ENCODE measurements around the gene LYZL4. TPM values are rescaled to one million over a fixed set of nuclear protein-coding genes. Genes with fewer than 3 reads are reported as not detected.

LYZL4 gene
- total and polyA plus RNA-seq, 10 of the 15 experiments (the other 5 are each of a cell fraction or from before 2014, with no cell fraction given): 0.10 to 0.11 (median 0.11) TPM; not detected in 7

GRCh38 chr3:42375121-42375800 lies 35.1 kb downstream of the LYZL4 start:
- FAIRE-seq: no peak
- Histone ChIP-seq H3K9me3 (replicated peaks; ENCODE audit: control insufficient read depth, insufficient read depth, low read length) (no peaks in the 10 kb centered on the region), H3K4me2 (ENCODE audit: control insufficient read depth, insufficient read depth) (no peak overlapping the region), H3K79me2 (ENCODE audit: control insufficient read depth, insufficient read depth, low read length) (no peaks in the 10 kb centered on the region), H4K20me1 (ENCODE audit: control insufficient read depth, insufficient read depth) (no peaks in the 10 kb centered on the region), H3K27me3 (replicated peaks in 1 of 2; ENCODE audit: control insufficient read depth in 2 of 2, insufficient read depth in 2 of 2, low read length in 1 of 2) (no peaks in the 10 kb centered on the region), H3K4me3 (no peak overlapping the region), H3K27ac (ENCODE audit: control insufficient read depth, insufficient read depth) (no peak overlapping the region), H3K4me1 (ENCODE audit: control insufficient read depth, insufficient read depth, low read length) (no peaks in the 10 kb centered on the region), H3K9ac (ENCODE audit: control insufficient read depth, insufficient read depth, low read length) (no peak overlapping the region), H2AFZ (ENCODE audit: control insufficient read depth, low read depth, low read length) (no peak overlapping the region), H3K36me3 (ENCODE audit: control insufficient read depth in 2 of 2, insufficient read depth in 2 of 2, low read length in 1 of 2) (no peaks in the 10 kb centered on the region)
- in situ Hi-C loops (cut with MboI) (no loop called here), intact Hi-C loops (cut with micrococcal nuclease; ENCODE audit: unreplicated experiment) (no loop called here)
- ChIA-PET SMC1A (ENCODE audit: uncharacterized antibody, unreplicated experiment) (no interaction called here), RAD21 (ENCODE audit: unreplicated experiment) (no interaction called here), POLR2A (no interaction called here), CTCF (no interaction called here)
- no peak for DNase-seq (ENCODE audit: low read depth, low spot score)
- ATAC-seq: no peak
- no TSS peak for BruUV-seq (replicated peaks)
- 9% methylated on average over 6 of the region's 6 CpGs for WGBS (ENCODE audit: insufficient coverage, insufficient replicate concordance, low lambda C conversion rate, missing lambda C conversion rate)
- no peak for TF ChIP-seq PRDM15 (CRISPR knock-in tag; IDR thresholded peaks at IDR 0.05)
- TF ChIP-seq BMI1 (IDR thresholded peaks at IDR 0.05; ENCODE audit: borderline replicate concordance): no peak
- no peak for TF ChIP-seq SPI1 (IDR thresholded peaks at IDR 0.05; ENCODE audit: borderline replicate concordance, insufficient read depth, low read depth, low read length)
- TF ChIP-seq SMARCA5 (IDR thresholded peaks at IDR 0.05): no peak
- TF ChIP-seq CBFB (IDR thresholded peaks at IDR 0.05; ENCODE audit: low read depth): no peak
- TF ChIP-seq ETV6 (conservative IDR thresholded peaks at IDR 0.05 in 1 of 2, IDR thresholded peaks at IDR 0.05 in 1 of 2; ENCODE audit: borderline replicate concordance in 1 of 2, low read depth in 1 of 2): no peak
- no peak for TF ChIP-seq SMAD5 (IDR thresholded peaks at IDR 0.05; ENCODE audit: low read depth)
- TF ChIP-seq ZNF384 (IDR thresholded peaks at IDR 0.05; ENCODE audit: borderline replicate concordance, low read depth, low read length): no peak
- no peak for TF ChIP-seq USF1 (IDR thresholded peaks at IDR 0.05; ENCODE audit: borderline replicate concordance, extremely low read length, insufficient read depth, low read depth, low read length)
- TF ChIP-seq CHD1 (IDR thresholded peaks at IDR 0.05; ENCODE audit: low read depth, low read length): no peak
- no peak for TF ChIP-seq JUNB (IDR thresholded peaks at IDR 0.05)
- TF ChIP-seq, protein P1, sequence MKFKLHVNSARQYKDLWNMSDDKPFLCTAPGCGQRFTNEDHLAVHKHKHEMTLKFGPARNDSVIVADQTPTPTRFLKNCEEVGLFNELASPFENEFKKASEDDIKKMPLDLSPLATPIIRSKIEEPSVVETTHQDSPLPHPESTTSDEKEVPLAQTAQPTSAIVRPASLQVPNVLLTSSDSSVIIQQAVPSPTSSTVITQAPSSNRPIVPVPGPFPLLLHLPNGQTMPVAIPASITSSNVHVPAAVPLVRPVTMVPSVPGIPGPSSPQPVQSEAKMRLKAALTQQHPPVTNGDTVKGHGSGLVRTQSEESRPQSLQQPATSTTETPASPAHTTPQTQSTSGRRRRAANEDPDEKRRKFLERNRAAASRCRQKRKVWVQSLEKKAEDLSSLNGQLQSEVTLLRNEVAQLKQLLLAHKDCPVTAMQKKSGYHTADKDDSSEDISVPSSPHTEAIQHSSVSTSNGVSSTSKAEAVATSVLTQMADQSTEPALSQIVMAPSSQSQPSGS (IDR thresholded peaks at IDR 0.05; ENCODE audit: low read length): no peak
- TF ChIP-seq TCF3 (IDR thresholded peaks at IDR 0.05; ENCODE audit: borderline replicate concordance, insufficient read depth, low read depth, low read length): no peak
- no peak for TF ChIP-seq HSF1 (IDR thresholded peaks at IDR 0.05; ENCODE audit: low read depth, low read length)
- TF ChIP-seq IKZF1 (conservative IDR thresholded peaks at IDR 0.05): no peak

Data from GM12878 (cell line).